Mesenchymal stem cell (in vitro differentiated cells and primary cell): Measurements from ENCODE around the gene VASP.

Experiments
- DNase-seq: peaks from one replicate; pipeline ENCODE4 v3.0.0-alpha.2; 2013
- H2AFZ ChIP-seq: one replicate; pipeline ENCODE4 v1.6.1; 2013; ENCODE audit warnings: low read depth, mild to moderate bottlenecking, control low read depth, inconsistent platforms, low read length, moderate library complexity
- H2AK5ac ChIP-seq: 2 replicates; pipeline ENCODE4 v1.6.1; 2013; ENCODE audit warnings: low read length, moderate library complexity, mild to moderate bottlenecking, inconsistent platforms; ENCODE audit not compliant: severe bottlenecking
- H2BK120ac ChIP-seq: one replicate; pipeline ENCODE4 v1.6.1; 2013; ENCODE audit warnings: low read depth, mild to moderate bottlenecking, inconsistent platforms, low read length, moderate library complexity
- H2BK12ac ChIP-seq, 2 experiments: one replicate each; pipeline ENCODE4 v1.6.1; 2013; ENCODE audit warnings: inconsistent platforms in 2 of 2, low read length in 2 of 2, mild to moderate bottlenecking in 2 of 2, moderate library complexity in 2 of 2, control low read depth in 1 of 2
- H2BK15ac ChIP-seq: one replicate; pipeline ENCODE4 v1.6.1; 2013; ENCODE audit warnings: mild to moderate bottlenecking, low read depth, inconsistent platforms; ENCODE audit not compliant: poor library complexity, severe bottlenecking
- H2BK5ac ChIP-seq: 2 replicates; pipeline ENCODE4 v1.6.1; 2013; ENCODE audit warnings: low read depth, mild to moderate bottlenecking, low read length, control low read depth, inconsistent platforms; ENCODE audit not compliant: poor library complexity, severe bottlenecking
- H3K14ac ChIP-seq, 2 experiments: one replicate each; pipeline ENCODE4 v1.6.1; 2013; ENCODE audit warnings: inconsistent platforms in 2 of 2, low read length in 2 of 2, control low read depth in 1 of 2, mild to moderate bottlenecking in 1 of 2, moderate library complexity in 1 of 2
- H3K18ac ChIP-seq, 2 experiments: one replicate each; pipeline ENCODE4 v1.6.1; 2013; ENCODE audit warnings: inconsistent platforms in 2 of 2, low read length in 2 of 2, control low read depth in 1 of 2, low read depth in 1 of 2, mild to moderate bottlenecking in 1 of 2
- H3K23ac ChIP-seq, 2 experiments: one replicate each; pipeline ENCODE4 v1.6.1; 2013; ENCODE audit warnings: inconsistent platforms in 2 of 2, low read length in 2 of 2, mild to moderate bottlenecking in 2 of 2, moderate library complexity in 2 of 2, control low read depth in 1 of 2
- H3K27ac ChIP-seq: 2 replicates; pipeline ENCODE4 v1.5.1; 2013; ENCODE audit warnings: mild to moderate bottlenecking, moderate library complexity, low read length, control low read depth, inconsistent platforms; ENCODE audit not compliant: poor library complexity, severe bottlenecking
- H3K27me3 ChIP-seq, 2 experiments: 2 replicates each; pipeline versions ENCODE4 v1.6.1 to v1.7.0; 2013; ENCODE audit warnings: low read length in 2 of 2, mild to moderate bottlenecking in 2 of 2, moderate library complexity in 2 of 2, control low read depth in 1 of 2, inconsistent platforms in 1 of 2; ENCODE audit not compliant: control insufficient read depth in 1 of 2, insufficient read depth in 1 of 2
- H3K36me3 ChIP-seq, 2 experiments: 2 replicates each; pipeline versions ENCODE4 v1.6.1 to v1.7.0; 2013; ENCODE audit warnings: low read length in 2 of 2, control low read depth in 1 of 2, inconsistent platforms in 1 of 2, low read depth in 1 of 2, mild to moderate bottlenecking in 1 of 2; ENCODE audit not compliant: insufficient read depth in 2 of 2, control insufficient read depth in 1 of 2
- H3K4ac ChIP-seq, 2 experiments: one replicate each; pipeline ENCODE4 v1.6.1; 2013; ENCODE audit warnings: inconsistent platforms in 2 of 2, low read length in 2 of 2, mild to moderate bottlenecking in 2 of 2, moderate library complexity in 2 of 2, control low read depth in 1 of 2, low read depth in 1 of 2
- H3K4me1 ChIP-seq: 2 replicates; pipeline ENCODE4 v1.6.1; 2013; ENCODE audit warnings: low read depth, low read length, control low read depth; ENCODE audit not compliant: control insufficient read depth, insufficient read depth
- H3K4me2 ChIP-seq: 2 replicates; pipeline ENCODE4 v1.6.1; 2013; ENCODE audit warnings: low read length, mild to moderate bottlenecking, inconsistent platforms; ENCODE audit not compliant: poor library complexity, severe bottlenecking
- H3K4me3 ChIP-seq, 2 experiments: 2 replicates each; pipeline versions ENCODE4 v1.5.1 to v1.7.0; 2013; ENCODE audit warnings: low read length in 2 of 2, mild to moderate bottlenecking in 2 of 2, control low read depth in 1 of 2, low read depth in 1 of 2; ENCODE audit not compliant: insufficient read depth in 1 of 2
- H3K79me1 ChIP-seq: replicated peaks from 2 replicates; pipeline ENCODE4 v1.6.1; 2013; ENCODE audit warnings: mild to moderate bottlenecking, control low read depth, low read length, inconsistent platforms; ENCODE audit not compliant: poor library complexity, severe bottlenecking
- H3K9ac ChIP-seq: 2 replicates; pipeline ENCODE4 v1.7.0; 2013; ENCODE audit warnings: mild to moderate bottlenecking, low read length, moderate library complexity
- H3K9me3 ChIP-seq: 2 replicates; pipeline ENCODE4 v1.7.0; 2013; ENCODE audit warnings: mild to moderate bottlenecking, low read length; ENCODE audit not compliant: control insufficient read depth
- H4K8ac ChIP-seq: one replicate; pipeline ENCODE4 v1.6.1; 2013; ENCODE audit warnings: inconsistent platforms, mild to moderate bottlenecking, low read length, moderate library complexity
- H4K91ac ChIP-seq: one replicate; pipeline ENCODE4 v1.6.1; 2013; ENCODE audit warnings: mild to moderate bottlenecking, low read length, inconsistent platforms
- WGBS: methylation state at CpG from one replicate; pipeline ENCODE4 v1.1.7; 2013; ENCODE audit warnings: mixed read lengths; 5-methylcytosine and 5-hydroxymethylcytosine counted together

The VASP gene

GRCh38 chr19:45531349-45531748 lies 24.1 kb downstream of the VASP start:
- no peak overlapping the region for H3K4me2 ChIP-seq
- no peak overlapping the region for H2AK5ac ChIP-seq
- no peak overlapping the region for H3K23ac ChIP-seq
- no peak overlapping the region for H3K18ac ChIP-seq
- peaks cover 6% of the 10 kb centered on the region for H3K9me3 ChIP-seq
- H3K4ac ChIP-seq: no peak overlapping the region
- H3K27ac ChIP-seq: no peak overlapping the region
- H3K79me1 ChIP-seq: peaks cover 2% of the 10 kb centered on the region
- H3K27me3 ChIP-seq: no peaks in the 10 kb centered on the region
- H3K36me3 ChIP-seq: peaks cover 10 to 27% of the 10 kb centered on the region in 2 experiments
- WGBS: 100% methylated on average over 1 of the region's 1 CpG
- no peak overlapping the region for H4K8ac ChIP-seq
- no peak overlapping the region for H3K9ac ChIP-seq
- no peak overlapping the region for H2BK120ac ChIP-seq
- H2BK5ac ChIP-seq: no peak overlapping the region
- H2AFZ ChIP-seq: no peak overlapping the region
- no peak overlapping the region for H2BK15ac ChIP-seq
- no peak overlapping the region for H4K91ac ChIP-seq
- no peak overlapping the region for H3K4me3 ChIP-seq
- H3K14ac ChIP-seq: no peak overlapping the region
- H2BK12ac ChIP-seq: no peak overlapping the region
- DNase-seq: no peak
- peaks cover 14% of the 10 kb centered on the region for H3K4me1 ChIP-seq

GRCh38 chr19:45539459-45539858 lies 32.2 kb downstream of the VASP start:
- DNase-seq: no peak
- Histone ChIP-seq H3K27me3 (no peaks in the 10 kb centered on the region), H2BK120ac (no peak overlapping the region), H3K4me1 (no peaks in the 10 kb centered on the region), H3K9me3 (no peaks in the 10 kb centered on the region), H2BK12ac (no peak overlapping the region), H2BK15ac (no peak overlapping the region), H4K8ac (no peak overlapping the region), H2BK5ac (no peak overlapping the region), H4K91ac (no peak overlapping the region), H3K27ac (no peak overlapping the region), H3K79me1 (peaks cover 6% of the 10 kb centered on the region), H2AFZ (no peak overlapping the region), H3K9ac (no peak overlapping the region), H3K4me2 (no peak overlapping the region), H3K4me3 (no peak overlapping the region), H2AK5ac (no peak overlapping the region), H3K36me3 (no peaks in the 10 kb centered on the region), H3K4ac (no peak overlapping the region), H3K18ac (no peak overlapping the region), H3K23ac (no peak overlapping the region), H3K14ac (no peak overlapping the region)
- WGBS: 86% methylated on average over 7 of the region's 9 CpGs

GRCh38 chr19:45542234-45542668 lies 35.0 kb downstream of the VASP start:
- no peak overlapping the region for H3K4me2 ChIP-seq
- no peaks in the 10 kb centered on the region for H3K36me3 ChIP-seq
- H2AFZ ChIP-seq: no peak overlapping the region
- H2BK5ac ChIP-seq: no peak overlapping the region
- peaks cover 6% of the 10 kb centered on the region for H3K79me1 ChIP-seq
- no peak overlapping the region for H3K9ac ChIP-seq
- H3K4me3 ChIP-seq: no peak overlapping the region
- WGBS: 89% methylated on average over 7 of the region's 7 CpGs
- no peak for DNase-seq
- H3K27ac ChIP-seq: no peak overlapping the region
- H3K23ac ChIP-seq: peak overlapping the region in 1 of 2 experiments; percentile 29
- no peaks in the 10 kb centered on the region for H3K27me3 ChIP-seq
- H3K9me3 ChIP-seq: no peaks in the 10 kb centered on the region
- no peak overlapping the region for H3K4ac ChIP-seq
- H3K14ac ChIP-seq: peak overlapping the region in 1 of 2 experiments; percentile 53
- H3K4me1 ChIP-seq: no peaks in the 10 kb centered on the region
- no peak overlapping the region for H2AK5ac ChIP-seq
- no peak overlapping the region for H4K8ac ChIP-seq
- no peak overlapping the region for H2BK12ac ChIP-seq
- no peak overlapping the region for H3K18ac ChIP-seq
- H2BK15ac ChIP-seq: no peak overlapping the region
- no peak overlapping the region for H2BK120ac ChIP-seq
- H4K91ac ChIP-seq: no peak overlapping the region

GRCh38 chr19:45547211-45547770 lies 40.0 kb downstream of the VASP start:
- no peak for DNase-seq
- H2AFZ ChIP-seq: no peak overlapping the region

More at GRCh38 chr19:45547211-45547770, 40.0 kb downstream of the VASP start:
- Histone ChIP-seq H3K18ac (no peak overlapping the region), H2BK120ac (no peak overlapping the region), H2BK12ac (no peak overlapping the region), H3K4ac (no peak overlapping the region), H2BK5ac (no peak overlapping the region), H3K36me3 (peaks cover 0 to 19% of the 10 kb centered on the region in 2 experiments), H4K8ac (no peak overlapping the region), H3K27me3 (no peaks in the 10 kb centered on the region), H3K4me1 (peaks cover 6% of the 10 kb centered on the region), H4K91ac (no peak overlapping the region), H2BK15ac (no peak overlapping the region), H3K79me1 (peaks cover 18% of the 10 kb centered on the region), H3K9ac (no peak overlapping the region), H2AK5ac (no peak overlapping the region), H3K27ac (no peak overlapping the region), H3K4me2 (no peak overlapping the region), H3K9me3 (no peaks in the 10 kb centered on the region), H3K23ac (no peak overlapping the region), H3K4me3 (no peak overlapping the region), H3K14ac (no peak overlapping the region)
- WGBS: 93% methylated on average over 10 of the region's 10 CpGs
